Measurements from ENCODE around the gene DSC2.

DNA sequence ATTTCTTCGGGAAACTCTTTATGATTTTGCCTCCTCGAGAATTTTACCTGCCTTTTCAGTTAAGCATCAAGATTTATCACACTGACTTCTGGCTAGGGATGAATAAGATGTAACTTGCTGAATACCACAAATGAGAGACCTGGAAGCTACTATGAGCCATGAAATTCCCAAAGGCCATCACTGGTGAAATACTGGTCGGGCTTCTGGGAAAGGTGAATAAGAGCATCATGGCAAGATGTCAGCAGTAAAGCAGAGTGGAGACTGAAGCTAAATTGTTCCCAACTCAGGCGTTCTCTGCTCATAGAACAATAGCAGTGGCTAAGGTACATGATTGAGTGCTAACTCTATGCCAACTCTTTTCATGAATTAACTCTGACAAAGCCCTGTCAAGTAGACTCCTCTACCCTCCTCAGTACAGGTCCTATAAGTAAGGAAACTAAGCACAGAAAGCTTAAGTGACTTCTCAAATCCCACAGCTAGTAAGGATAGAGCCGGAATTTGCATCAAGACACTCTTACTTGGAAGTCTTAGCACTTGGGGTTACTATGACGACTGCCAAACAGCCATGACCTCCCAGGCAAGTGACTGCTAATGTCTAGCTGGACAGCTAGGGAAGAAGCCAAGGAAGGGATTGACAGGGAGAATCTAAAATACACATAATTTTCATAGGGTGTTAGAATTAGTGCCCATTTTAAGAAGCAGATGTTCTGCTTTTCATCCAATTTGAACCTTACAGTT is 37.0 kb downstream of the DSC2 start:
- TF ChIP-seq POLR2AphosphoS5 (IDR thresholded peaks at IDR 0.05; ENCODE audit: low read depth, low read length): no peak
- TF ChIP-seq POLR2A (IDR thresholded peaks at IDR 0.05; ENCODE audit: control extremely low read depth in 1 of 2, low read depth in 2 of 2, low read length in 2 of 2): no peak
- no peak for TF ChIP-seq PHF8 (conservative IDR thresholded peaks at IDR 0.05; ENCODE audit: low read depth, low read length)
- TF ChIP-seq, protein P1, sequence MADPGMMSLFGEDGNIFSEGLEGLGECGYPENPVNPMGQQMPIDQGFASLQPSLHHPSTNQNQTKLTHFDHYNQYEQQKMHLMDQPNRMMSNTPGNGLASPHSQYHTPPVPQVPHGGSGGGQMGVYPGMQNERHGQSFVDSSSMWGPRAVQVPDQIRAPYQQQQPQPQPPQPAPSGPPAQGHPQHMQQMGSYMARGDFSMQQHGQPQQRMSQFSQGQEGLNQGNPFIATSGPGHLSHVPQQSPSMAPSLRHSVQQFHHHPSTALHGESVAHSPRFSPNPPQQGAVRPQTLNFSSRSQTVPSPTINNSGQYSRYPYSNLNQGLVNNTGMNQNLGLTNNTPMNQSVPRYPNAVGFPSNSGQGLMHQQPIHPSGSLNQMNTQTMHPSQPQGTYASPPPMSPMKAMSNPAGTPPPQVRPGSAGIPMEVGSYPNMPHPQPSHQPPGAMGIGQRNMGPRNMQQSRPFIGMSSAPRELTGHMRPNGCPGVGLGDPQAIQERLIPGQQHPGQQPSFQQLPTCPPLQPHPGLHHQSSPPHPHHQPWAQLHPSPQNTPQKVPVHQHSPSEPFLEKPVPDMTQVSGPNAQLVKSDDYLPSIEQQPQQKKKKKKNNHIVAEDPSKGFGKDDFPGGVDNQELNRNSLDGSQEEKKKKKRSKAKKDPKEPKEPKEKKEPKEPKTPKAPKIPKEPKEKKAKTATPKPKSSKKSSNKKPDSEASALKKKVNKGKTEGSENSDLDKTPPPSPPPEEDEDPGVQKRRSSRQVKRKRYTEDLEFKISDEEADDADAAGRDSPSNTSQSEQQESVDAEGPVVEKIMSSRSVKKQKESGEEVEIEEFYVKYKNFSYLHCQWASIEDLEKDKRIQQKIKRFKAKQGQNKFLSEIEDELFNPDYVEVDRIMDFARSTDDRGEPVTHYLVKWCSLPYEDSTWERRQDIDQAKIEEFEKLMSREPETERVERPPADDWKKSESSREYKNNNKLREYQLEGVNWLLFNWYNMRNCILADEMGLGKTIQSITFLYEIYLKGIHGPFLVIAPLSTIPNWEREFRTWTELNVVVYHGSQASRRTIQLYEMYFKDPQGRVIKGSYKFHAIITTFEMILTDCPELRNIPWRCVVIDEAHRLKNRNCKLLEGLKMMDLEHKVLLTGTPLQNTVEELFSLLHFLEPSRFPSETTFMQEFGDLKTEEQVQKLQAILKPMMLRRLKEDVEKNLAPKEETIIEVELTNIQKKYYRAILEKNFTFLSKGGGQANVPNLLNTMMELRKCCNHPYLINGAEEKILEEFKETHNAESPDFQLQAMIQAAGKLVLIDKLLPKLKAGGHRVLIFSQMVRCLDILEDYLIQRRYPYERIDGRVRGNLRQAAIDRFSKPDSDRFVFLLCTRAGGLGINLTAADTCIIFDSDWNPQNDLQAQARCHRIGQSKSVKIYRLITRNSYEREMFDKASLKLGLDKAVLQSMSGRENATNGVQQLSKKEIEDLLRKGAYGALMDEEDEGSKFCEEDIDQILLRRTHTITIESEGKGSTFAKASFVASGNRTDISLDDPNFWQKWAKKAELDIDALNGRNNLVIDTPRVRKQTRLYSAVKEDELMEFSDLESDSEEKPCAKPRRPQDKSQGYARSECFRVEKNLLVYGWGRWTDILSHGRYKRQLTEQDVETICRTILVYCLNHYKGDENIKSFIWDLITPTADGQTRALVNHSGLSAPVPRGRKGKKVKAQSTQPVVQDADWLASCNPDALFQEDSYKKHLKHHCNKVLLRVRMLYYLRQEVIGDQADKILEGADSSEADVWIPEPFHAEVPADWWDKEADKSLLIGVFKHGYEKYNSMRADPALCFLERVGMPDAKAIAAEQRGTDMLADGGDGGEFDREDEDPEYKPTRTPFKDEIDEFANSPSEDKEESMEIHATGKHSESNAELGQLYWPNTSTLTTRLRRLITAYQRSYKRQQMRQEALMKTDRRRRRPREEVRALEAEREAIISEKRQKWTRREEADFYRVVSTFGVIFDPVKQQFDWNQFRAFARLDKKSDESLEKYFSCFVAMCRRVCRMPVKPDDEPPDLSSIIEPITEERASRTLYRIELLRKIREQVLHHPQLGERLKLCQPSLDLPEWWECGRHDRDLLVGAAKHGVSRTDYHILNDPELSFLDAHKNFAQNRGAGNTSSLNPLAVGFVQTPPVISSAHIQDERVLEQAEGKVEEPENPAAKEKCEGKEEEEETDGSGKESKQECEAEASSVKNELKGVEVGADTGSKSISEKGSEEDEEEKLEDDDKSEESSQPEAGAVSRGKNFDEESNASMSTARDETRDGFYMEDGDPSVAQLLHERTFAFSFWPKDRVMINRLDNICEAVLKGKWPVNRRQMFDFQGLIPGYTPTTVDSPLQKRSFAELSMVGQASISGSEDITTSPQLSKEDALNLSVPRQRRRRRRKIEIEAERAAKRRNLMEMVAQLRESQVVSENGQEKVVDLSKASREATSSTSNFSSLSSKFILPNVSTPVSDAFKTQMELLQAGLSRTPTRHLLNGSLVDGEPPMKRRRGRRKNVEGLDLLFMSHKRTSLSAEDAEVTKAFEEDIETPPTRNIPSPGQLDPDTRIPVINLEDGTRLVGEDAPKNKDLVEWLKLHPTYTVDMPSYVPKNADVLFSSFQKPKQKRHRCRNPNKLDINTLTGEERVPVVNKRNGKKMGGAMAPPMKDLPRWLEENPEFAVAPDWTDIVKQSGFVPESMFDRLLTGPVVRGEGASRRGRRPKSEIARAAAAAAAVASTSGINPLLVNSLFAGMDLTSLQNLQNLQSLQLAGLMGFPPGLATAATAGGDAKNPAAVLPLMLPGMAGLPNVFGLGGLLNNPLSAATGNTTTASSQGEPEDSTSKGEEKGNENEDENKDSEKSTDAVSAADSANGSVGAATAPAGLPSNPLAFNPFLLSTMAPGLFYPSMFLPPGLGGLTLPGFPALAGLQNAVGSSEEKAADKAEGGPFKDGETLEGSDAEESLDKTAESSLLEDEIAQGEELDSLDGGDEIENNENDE (IDR thresholded peaks at IDR 0.05; ENCODE audit: insufficient replicate concordance, low read length): no peak
- no peak for TF ChIP-seq ATF3 (IDR thresholded peaks at IDR 0.05; ENCODE audit: insufficient read depth, low read depth, low read length)
- TF ChIP-seq, protein P2, sequence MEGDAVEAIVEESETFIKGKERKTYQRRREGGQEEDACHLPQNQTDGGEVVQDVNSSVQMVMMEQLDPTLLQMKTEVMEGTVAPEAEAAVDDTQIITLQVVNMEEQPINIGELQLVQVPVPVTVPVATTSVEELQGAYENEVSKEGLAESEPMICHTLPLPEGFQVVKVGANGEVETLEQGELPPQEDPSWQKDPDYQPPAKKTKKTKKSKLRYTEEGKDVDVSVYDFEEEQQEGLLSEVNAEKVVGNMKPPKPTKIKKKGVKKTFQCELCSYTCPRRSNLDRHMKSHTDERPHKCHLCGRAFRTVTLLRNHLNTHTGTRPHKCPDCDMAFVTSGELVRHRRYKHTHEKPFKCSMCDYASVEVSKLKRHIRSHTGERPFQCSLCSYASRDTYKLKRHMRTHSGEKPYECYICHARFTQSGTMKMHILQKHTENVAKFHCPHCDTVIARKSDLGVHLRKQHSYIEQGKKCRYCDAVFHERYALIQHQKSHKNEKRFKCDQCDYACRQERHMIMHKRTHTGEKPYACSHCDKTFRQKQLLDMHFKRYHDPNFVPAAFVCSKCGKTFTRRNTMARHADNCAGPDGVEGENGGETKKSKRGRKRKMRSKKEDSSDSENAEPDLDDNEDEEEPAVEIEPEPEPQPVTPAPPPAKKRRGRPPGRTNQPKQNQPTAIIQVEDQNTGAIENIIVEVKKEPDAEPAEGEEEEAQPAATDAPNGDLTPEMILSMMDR (IDR thresholded peaks at IDR 0.05; ENCODE audit: control extremely low read depth in 1 of 3, insufficient read depth in 1 of 3, low read depth in 1 of 3, low read length in 3 of 3): no peak
- TF ChIP-seq ZNF274 (IDR thresholded peaks at IDR 0.05; ENCODE audit: borderline replicate concordance, extremely low read depth, low read length): no peak
- no peak for TF ChIP-seq CHD1 (IDR thresholded peaks at IDR 0.05; ENCODE audit: low read depth, low read length)

Measured in H1 (cell line).